ENCODE results near the gene CETN3.
"Not testable (repeated sequence)": the region's sequence is repeated elsewhere in the genome, so short reads cannot be mapped to it uniquely, and the experiment has no call there.

The CETN3 gene

GRCh38 chr5:90383903-90384302, 25.7 kb downstream of the CETN3 start:
- no peak overlapping the region for H3K27ac ChIP-seq (ENCODE audit: low read depth, low read length)
- H4K5ac ChIP-seq (ENCODE audit: low read length), result no peak overlapping the region
- no peaks in the 10 kb centered on the region for H3K4me1 ChIP-seq (ENCODE audit: control insufficient read depth, low read depth, low read length)
- no peak overlapping the region for H3K23ac ChIP-seq (ENCODE audit: low read length)
- H2BK15ac ChIP-seq (replicated peaks; ENCODE audit: low read depth), result no peak overlapping the region
- no peak overlapping the region for H3K9ac ChIP-seq (ENCODE audit: low read length)
- WGBS (ENCODE audit: extremely low coverage, insufficient coverage, low lambda C conversion rate), result 100% methylated on average over 2 of the region's 2 CpGs
- H3K36me3 ChIP-seq (ENCODE audit: control insufficient read depth, insufficient read depth, low read length), result no peaks in the 10 kb centered on the region
- H3K56ac ChIP-seq (ENCODE audit: low read length), result no peak overlapping the region
- H2AK5ac ChIP-seq (ENCODE audit: low read length), result no peak overlapping the region
- no peak overlapping the region for H2BK5ac ChIP-seq (ENCODE audit: low read length)
- H2BK120ac ChIP-seq (ENCODE audit: low read depth, low read length), result no peak overlapping the region
- H3K79me1 ChIP-seq (ENCODE audit: low read length), result no peaks in the 10 kb centered on the region
- no peaks in the 10 kb centered on the region for H3K27me3 ChIP-seq (ENCODE audit: insufficient read depth, low read length, poor library complexity)
- no peak overlapping the region for H4K8ac ChIP-seq (ENCODE audit: low read depth, low read length)
- H3K4me3 ChIP-seq (ENCODE audit: low read length), result no peak overlapping the region
- DNase-seq, result no peak
- no peaks in the 10 kb centered on the region for H3K79me2 ChIP-seq (ENCODE audit: control insufficient read depth, insufficient read depth, low read length)
- H3K4ac ChIP-seq (ENCODE audit: low read depth, low read length), result no peak overlapping the region
- no peak overlapping the region for H3K18ac ChIP-seq (ENCODE audit: low read length)
- no peak overlapping the region for H3K4me2 ChIP-seq (ENCODE audit: low read length)

- no peak overlapping the region for H3K56ac ChIP-seq (ENCODE audit: low read length)
- H3K4me2 ChIP-seq (ENCODE audit: low read length), result no peak overlapping the region
- WGBS (ENCODE audit: extremely low coverage, insufficient coverage, low lambda C conversion rate), result no CpG with 5 or more reads among the region's 6 CpGs
- no peak overlapping the region for H3K9ac ChIP-seq (ENCODE audit: low read length)
- H4K5ac ChIP-seq (ENCODE audit: low read length), result no peak overlapping the region
- no peak overlapping the region for H3K18ac ChIP-seq (ENCODE audit: low read length)
- no peaks in the 10 kb centered on the region for H3K79me1 ChIP-seq (ENCODE audit: low read length)
- no peaks in the 10 kb centered on the region for H3K4me1 ChIP-seq (ENCODE audit: control insufficient read depth, low read depth, low read length)
- H2BK15ac ChIP-seq (replicated peaks; ENCODE audit: low read depth), result no peak overlapping the region
- no peak overlapping the region for H2BK5ac ChIP-seq (ENCODE audit: low read length)
- no peaks in the 10 kb centered on the region for H3K27me3 ChIP-seq (ENCODE audit: insufficient read depth, low read length, poor library complexity)
- H3K4ac ChIP-seq (ENCODE audit: low read depth, low read length), result no peak overlapping the region
- H2BK120ac ChIP-seq (ENCODE audit: low read depth, low read length), result no peak overlapping the region
- H3K23ac ChIP-seq (ENCODE audit: low read length), result no peak overlapping the region
- H4K8ac ChIP-seq (ENCODE audit: low read depth, low read length), result no peak overlapping the region
- H3K36me3 ChIP-seq (ENCODE audit: control insufficient read depth, insufficient read depth, low read length), result no peaks in the 10 kb centered on the region
- no peak overlapping the region for H3K27ac ChIP-seq (ENCODE audit: low read depth, low read length)
- no peak overlapping the region for H3K4me3 ChIP-seq (ENCODE audit: low read length)
- H3K79me2 ChIP-seq (ENCODE audit: control insufficient read depth, insufficient read depth, low read length), result no peaks in the 10 kb centered on the region
- no peak for DNase-seq
- no peak overlapping the region for H2AK5ac ChIP-seq (ENCODE audit: low read length)
These were observed 28.2 kb downstream of the CETN3 start for GRCh38 chr5:90381213-90381929.

GRCh38 chr5:90379652-90380051, 29.9 kb downstream of the CETN3 start:
- WGBS (ENCODE audit: extremely low coverage, insufficient coverage, low lambda C conversion rate), result no CpG with 5 or more reads among the region's 2 CpGs
- Histone ChIP-seq H2BK5ac (ENCODE audit: low read length) (no peak overlapping the region), H2BK120ac (ENCODE audit: low read depth, low read length) (no peak overlapping the region), H3K27ac (ENCODE audit: low read depth, low read length) (no peak overlapping the region), H3K27me3 (ENCODE audit: insufficient read depth, low read length, poor library complexity) (no peaks in the 10 kb centered on the region), H3K79me1 (ENCODE audit: low read length) (no peaks in the 10 kb centered on the region), H3K4me3 (ENCODE audit: low read length) (no peak overlapping the region), H2AK5ac (ENCODE audit: low read length) (no peak overlapping the region), H3K36me3 (ENCODE audit: control insufficient read depth, insufficient read depth, low read length) (no peaks in the 10 kb centered on the region), H2BK15ac (replicated peaks; ENCODE audit: low read depth) (no peak overlapping the region), H3K4me1 (ENCODE audit: control insufficient read depth, low read depth, low read length) (no peaks in the 10 kb centered on the region), H3K56ac (ENCODE audit: low read length) (no peak overlapping the region), H4K8ac (ENCODE audit: low read depth, low read length) (no peak overlapping the region), H3K23ac (ENCODE audit: low read length) (no peak overlapping the region), H3K18ac (ENCODE audit: low read length) (no peak overlapping the region), H4K5ac (ENCODE audit: low read length) (no peak overlapping the region), H3K79me2 (ENCODE audit: control insufficient read depth, insufficient read depth, low read length) (no peaks in the 10 kb centered on the region), H3K4ac (ENCODE audit: low read depth, low read length) (no peak overlapping the region), H3K4me2 (ENCODE audit: low read length) (no peak overlapping the region), H3K9ac (ENCODE audit: low read length) (no peak overlapping the region)
- no peak for DNase-seq

GRCh38 chr5:90378752-90379151, 30.8 kb downstream of the CETN3 start:
- Histone ChIP-seq H3K36me3 (ENCODE audit: control insufficient read depth, insufficient read depth, low read length) (no peaks in the 10 kb centered on the region), H3K27ac (ENCODE audit: low read depth, low read length) (no peak overlapping the region), H3K23ac (ENCODE audit: low read length) (no peak overlapping the region), H3K4me1 (ENCODE audit: control insufficient read depth, low read depth, low read length) (no peaks in the 10 kb centered on the region), H4K5ac (ENCODE audit: low read length) (no peak overlapping the region), H3K4me3 (ENCODE audit: low read length) (no peak overlapping the region), H3K4me2 (ENCODE audit: low read length) (no peak overlapping the region), H2BK5ac (ENCODE audit: low read length) (no peak overlapping the region), H3K79me1 (ENCODE audit: low read length) (no peaks in the 10 kb centered on the region), H3K9ac (ENCODE audit: low read length) (no peak overlapping the region), H2BK120ac (ENCODE audit: low read depth, low read length) (no peak overlapping the region), H3K56ac (ENCODE audit: low read length) (no peak overlapping the region), H3K4ac (ENCODE audit: low read depth, low read length) (no peak overlapping the region), H3K18ac (ENCODE audit: low read length) (no peak overlapping the region), H2AK5ac (ENCODE audit: low read length) (no peak overlapping the region), H3K27me3 (ENCODE audit: insufficient read depth, low read length, poor library complexity) (no peaks in the 10 kb centered on the region), H4K8ac (ENCODE audit: low read depth, low read length) (no peak overlapping the region), H2BK15ac (replicated peaks; ENCODE audit: low read depth) (no peak overlapping the region), H3K79me2 (ENCODE audit: control insufficient read depth, insufficient read depth, low read length) (no peaks in the 10 kb centered on the region)
- no peak for DNase-seq
- no CpG with 5 or more reads among the region's 2 CpGs for WGBS (ENCODE audit: extremely low coverage, insufficient coverage, low lambda C conversion rate)

GRCh38 chr5:90371269-90371668, 38.3 kb downstream of the CETN3 start:
- H3K79me2 ChIP-seq (ENCODE audit: control insufficient read depth, insufficient read depth, low read length); H3K4ac ChIP-seq (ENCODE audit: low read depth, low read length); H2BK5ac ChIP-seq (ENCODE audit: low read length); H2BK15ac ChIP-seq (replicated peaks; ENCODE audit: low read depth); H3K56ac ChIP-seq (ENCODE audit: low read length); H3K4me1 ChIP-seq (ENCODE audit: control insufficient read depth, low read depth, low read length); H3K18ac ChIP-seq (ENCODE audit: low read length); H3K27ac ChIP-seq (ENCODE audit: low read depth, low read length); H2BK120ac ChIP-seq (ENCODE audit: low read depth, low read length); H3K36me3 ChIP-seq (ENCODE audit: control insufficient read depth, insufficient read depth, low read length); H2AK5ac ChIP-seq (ENCODE audit: low read length); H4K8ac ChIP-seq (ENCODE audit: low read depth, low read length); H3K9ac ChIP-seq (ENCODE audit: low read length); DNase-seq; H3K27me3 ChIP-seq (ENCODE audit: insufficient read depth, low read length, poor library complexity); H3K23ac ChIP-seq (ENCODE audit: low read length); H3K4me3 ChIP-seq (ENCODE audit: low read length); H3K79me1 ChIP-seq (ENCODE audit: low read length); H4K5ac ChIP-seq (ENCODE audit: low read length); H3K4me2 ChIP-seq (ENCODE audit: low read length): not testable (repeated sequence)
